Stimulated activated CD4-positive, alpha-beta T cell treated with anti-CD3 and anti-CD28 coated beads, Interleukin-15, amount 100 ng/mL, for 24 hours (primary cell): ENCODE results near the gene ADAMTS20.

Experiments used
- DNase-seq: peaks from one replicate; pipeline ENCODE4 v3.0.0-alpha.2; 2020

Gene ADAMTS20

DNA sequence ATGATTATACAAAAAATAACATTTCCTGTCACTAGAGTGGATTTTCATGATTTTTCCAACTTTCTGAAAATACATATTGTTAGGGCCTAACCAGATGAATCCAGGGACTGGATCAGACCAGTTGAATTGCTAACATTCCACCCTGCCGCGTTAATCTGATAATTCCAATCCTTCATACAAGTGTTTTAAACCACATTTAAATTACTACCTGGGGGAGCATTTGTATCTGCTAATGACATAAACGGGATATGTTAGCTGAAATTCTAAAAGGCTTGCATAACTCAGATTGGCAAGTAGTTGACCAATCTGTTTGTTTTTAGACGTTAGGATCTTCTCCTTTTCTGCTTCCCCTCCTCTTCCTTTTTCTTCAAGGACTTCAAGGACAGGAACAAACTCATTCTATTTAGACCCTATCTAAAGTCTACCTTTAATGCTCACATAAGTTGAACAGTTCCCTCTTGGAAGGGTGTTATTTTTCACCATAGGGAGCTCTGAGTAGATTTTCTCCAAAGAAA is 239.0 kb downstream of the ADAMTS20 start:
- no peak for DNase-seq

- no peak for DNase-seq
Measured at GRCh38 chr12:43310596-43310995, 241.4 kb downstream of the ADAMTS20 start.

DNA sequence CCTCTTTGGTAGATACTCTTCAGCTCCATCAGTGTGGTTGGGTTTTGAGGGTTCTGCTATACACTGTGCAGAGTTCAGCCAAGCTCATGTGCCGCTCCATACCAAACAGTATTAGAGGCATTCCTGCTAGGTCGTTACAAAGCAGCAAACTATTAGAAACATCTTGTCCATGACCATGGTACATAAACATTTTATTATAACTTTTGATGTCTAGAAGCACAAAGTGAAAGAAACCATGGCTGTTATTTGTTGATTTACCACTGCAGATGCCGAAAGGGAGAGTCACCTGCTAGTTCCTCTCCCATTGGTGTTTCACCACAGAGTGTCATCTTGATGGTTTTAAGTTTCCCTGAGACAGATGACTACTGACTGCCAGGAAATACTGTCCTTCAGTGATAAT is 242.0 kb downstream of the ADAMTS20 start:
- DNase-seq = no peak

DNA sequence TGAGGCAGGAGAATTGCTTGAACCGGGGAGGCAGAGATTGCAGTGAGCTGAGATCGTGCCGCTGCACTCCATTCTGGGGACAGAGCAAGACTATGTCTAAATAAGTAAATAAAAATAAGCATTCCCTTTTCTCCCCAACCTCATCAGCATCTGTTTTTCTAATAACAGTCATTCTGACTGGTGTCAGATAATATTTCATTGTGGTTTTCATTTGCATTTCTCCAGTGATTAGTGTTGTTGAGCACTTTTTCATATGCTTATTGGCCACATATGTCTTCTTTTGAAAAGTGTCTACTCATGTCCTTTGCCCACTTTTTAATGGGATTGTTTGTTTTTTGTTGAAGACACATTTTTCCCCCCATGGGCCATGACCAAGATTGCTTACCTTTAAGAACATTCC is 243.2 kb downstream of the ADAMTS20 start:
- no peak for DNase-seq

DNA sequence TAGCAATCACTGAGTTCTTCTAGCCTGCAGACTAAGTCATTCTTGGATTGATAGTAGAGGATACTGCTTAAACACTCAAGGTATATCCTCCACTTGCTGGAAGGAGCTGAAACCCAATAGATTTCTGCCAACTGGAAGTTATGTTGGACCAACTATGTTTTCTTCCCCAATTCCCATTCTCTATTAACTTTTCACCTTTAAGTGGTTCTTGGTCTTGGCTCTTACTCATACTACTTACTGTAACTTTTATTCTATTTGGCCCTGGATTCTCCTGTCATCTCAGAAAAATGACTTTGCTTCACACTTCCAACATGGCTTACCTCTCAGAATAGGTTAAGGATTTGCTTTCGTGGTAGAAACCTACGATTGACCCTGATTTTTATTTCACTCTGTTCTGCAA is 244.9 kb downstream of the ADAMTS20 start:
- DNase-seq = no peak

DNA sequence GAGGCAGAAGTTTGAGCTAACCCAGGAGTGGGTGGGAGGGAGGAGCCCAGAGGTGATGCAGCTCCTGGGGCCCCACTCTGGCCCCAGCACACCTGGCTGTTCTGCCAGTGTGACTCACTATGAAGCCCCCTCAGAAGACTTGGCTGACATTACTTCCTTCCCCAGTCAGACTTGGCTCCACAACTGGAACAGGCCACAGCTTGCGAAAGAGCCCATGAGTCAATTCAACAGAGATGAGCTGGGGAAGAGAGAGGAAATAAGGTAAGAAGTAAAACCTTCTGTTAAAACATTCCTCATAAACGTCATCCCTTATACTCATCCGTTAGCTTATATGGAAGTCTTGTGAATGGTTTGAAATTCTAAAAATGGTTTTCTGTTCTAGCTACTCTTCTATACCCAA is 245.9 kb downstream of the ADAMTS20 start:
- no peak for DNase-seq

- DNase-seq = no peak
Measured at GRCh38 chr12:43305065-43305464, 246.9 kb downstream of the ADAMTS20 start.
